HG03060 (cell line): ENCODE measurements around the gene MEI4.

Experiments used
- ATAC-seq: cut with Tn5 transposase; IDR thresholded peaks from one replicate; pipeline ENCODE4 v1.9.1; 2021; ENCODE audit warnings: low read depth, moderate number of reproducible peaks; ENCODE audit not compliant: unreplicated experiment

Gene MEI4

DNA sequence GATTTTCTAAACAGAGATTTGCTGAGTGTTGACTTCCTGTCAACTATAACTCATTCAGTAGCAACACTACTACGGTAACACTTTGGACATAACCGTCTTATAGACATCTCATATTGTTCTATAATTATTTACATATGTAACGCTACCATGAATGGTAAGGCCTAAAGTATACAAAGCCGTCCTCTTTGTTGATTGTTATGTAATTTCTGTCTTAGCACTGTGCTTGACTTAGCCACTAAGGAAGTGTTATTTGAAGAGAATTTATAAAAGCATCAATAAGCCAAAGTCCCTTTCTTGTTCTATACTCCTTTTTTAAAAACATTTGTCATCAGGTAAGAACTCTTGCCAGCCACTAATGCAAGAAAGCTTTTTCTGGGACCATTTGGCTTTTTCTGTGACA lies 240.6 kb downstream of the MEI4 start:
- no peak for ATAC-seq

DNA sequence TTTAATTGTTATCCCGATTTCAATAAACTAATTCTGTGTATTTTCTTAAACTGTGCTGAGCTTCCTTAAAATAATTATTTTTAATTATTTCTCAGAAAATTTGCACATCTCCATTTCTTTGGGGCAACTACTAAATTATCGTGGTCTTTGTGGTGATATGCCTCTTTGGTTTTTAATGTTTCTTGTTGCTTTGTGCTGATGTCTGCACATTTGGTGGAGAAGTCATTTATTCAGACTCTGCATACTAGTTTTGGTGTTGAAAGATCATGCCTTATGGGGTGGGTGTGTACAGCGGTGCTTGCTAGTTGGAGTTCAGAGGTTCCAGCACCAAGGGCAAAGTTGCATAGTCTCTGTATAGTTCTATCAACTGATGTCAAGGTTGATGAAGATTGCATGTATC lies 253.2 kb downstream of the MEI4 start:
- ATAC-seq = no peak

DNA sequence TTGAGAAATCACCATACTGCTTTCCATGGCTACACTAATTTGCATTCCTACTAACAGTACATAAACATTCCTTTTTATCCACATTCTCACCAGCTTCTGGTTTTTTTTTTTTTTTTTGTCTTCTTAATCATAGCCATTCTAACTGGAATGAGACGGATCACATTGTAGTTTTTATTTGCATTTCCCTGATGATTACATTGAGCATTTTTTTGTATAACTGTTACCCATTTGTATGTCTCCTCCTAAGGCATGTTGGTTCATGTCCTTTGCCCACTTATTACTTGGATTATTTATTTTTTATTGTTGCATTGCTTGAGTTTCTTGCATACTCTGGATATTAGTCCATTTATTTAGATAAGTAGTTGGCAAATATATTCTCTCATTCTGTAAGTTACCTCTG lies 258.0 kb downstream of the MEI4 start:
- no peak for ATAC-seq

DNA sequence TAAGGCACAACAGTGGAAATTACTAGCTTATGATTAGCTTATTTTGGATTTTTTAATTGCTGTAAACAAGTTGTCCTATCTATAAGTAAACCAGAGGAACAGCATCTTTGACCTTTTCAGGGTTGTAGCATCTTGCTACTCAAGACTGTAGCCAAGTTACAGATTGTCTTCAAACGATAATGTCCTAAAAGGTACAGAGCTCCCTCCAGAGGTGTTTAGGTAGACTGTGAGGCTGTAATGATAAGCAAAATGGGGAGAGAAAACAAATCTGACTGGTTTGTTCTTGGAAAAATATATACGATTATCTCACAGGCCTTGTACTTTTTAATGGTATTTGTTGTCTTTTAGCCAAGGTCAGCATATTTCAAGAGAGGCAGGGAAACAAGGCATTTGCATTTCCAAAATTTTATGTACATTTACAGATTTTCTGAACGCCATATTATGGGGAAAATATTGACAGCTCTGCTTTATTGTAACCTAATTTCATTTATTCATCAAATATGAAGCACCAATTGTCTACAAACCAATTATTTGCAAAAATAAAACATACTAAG lies 273.4 kb downstream of the MEI4 start:
- ATAC-seq = no peak

DNA sequence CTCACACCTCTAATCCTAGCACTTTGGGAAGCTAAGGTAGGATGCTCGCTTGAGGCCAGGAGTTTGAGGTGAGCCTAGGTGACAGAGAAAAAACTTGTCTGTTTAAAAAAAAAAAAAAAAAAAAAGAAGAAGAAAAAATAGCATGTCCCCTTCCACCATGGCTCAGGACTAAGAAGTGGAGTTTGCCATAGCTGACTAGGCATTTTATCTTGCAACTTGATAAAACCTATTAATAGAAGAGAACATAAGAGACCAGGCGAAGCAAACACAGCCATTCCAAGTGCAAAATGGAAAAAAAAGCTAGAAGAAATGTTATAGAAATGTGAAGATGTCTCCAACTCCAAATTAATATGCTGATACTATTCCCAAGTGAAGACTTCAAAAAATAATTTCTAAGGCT lies 277.5 kb downstream of the MEI4 start:
- ATAC-seq = no peak

DNA sequence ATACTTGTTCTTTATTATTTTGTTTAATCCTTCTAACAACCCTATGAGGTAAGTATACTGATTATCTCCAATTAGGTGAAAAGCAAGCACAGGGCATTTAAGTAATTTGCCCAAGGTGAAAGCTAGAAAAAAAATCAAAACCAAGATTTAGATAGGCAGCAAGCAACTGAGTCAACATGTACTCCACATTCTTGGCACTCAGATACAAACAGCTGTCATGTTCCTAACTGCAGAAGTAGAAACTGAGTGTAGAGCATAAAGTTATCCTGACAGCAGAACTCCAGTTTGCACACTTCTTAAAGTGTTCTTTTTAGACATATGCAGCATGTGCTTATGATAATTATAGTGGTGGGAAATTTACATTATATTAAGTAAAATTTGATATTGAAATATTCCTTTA lies 278.1 kb downstream of the MEI4 start:
- ATAC-seq = no peak

DNA sequence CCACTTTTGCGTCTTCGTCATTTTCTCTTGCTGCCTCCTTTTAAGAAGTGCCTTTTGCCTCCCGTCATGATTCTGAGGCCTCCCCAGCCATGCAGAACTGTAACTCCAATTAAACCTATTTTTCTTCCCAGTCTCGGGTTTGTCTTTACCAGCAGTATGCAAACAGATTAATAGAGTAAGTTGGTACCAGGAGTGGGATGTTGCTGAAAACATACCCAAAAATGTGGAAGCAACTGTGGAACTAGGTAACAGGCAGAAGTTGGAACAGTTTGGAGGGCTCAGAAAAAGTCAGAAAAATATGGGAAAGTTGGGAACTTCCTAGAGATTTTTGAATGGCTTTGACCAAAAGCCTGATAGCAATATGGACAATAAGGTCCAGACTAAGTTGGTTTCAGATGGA lies 309.2 kb downstream of the MEI4 start:
- ATAC-seq = no peak

DNA sequence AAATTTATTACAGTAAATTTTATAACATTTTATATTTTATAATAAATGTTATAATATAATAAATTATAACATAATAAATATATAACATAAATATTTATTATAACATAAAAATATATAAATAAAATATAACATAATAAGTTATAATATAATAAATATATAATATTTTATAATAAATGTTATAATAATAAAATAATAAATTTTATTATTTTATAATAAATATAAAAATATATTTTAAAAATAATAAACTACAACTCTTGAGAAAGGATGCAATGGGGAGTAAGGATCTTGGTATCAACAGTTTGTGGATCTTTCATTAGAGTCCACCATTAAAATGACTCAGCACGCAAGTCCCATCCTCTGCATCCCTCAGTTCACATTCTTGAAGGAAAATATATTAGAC lies 312.6 kb downstream of the MEI4 start:
- no peak for ATAC-seq

DNA sequence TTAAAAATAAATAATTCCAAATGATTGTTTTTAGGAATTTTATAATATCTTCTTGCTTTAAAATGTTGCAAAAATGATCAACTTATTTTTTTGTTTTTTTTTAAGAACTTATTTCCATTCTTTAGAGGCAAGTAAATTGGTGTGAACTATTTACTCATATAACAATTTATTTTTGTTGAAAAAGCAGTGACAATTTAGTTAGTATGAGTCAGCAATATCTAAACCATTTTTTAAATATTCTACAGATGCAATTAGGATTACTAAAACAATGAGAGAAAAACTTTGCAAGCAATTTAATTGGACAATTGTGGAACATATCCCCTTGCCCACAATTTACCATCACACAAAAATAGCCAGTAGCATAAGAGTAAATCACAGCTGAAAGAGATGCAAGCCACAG lies 319.5 kb downstream of the MEI4 start:
- no peak for ATAC-seq
